Ovary (tissue), 9 donors: ENCODE measurements around the gene UFD1. TPM values are rescaled to one million over a fixed set of nuclear protein-coding genes. Genes with fewer than 3 reads are reported as not detected.
A peak's percentile ranks its signal among the peaks of the same experiment; 100 is the strongest.

Experiments used
- DNase-seq, 5 donors: peaks; one replicate each; pipeline ENCODE4 v3.0.0-alpha.2; 2019 to 2020
- H3K27ac ChIP-seq, 2 donors: fragments of 200-600 bp; one replicate each; pipeline versions ENCODE4 v1.5.1 to v1.8.0; 2019 to 2022
- H3K27me3 ChIP-seq: fragments of 200-600 bp; one replicate; pipeline ENCODE4 v1.8.0; 2022
- H3K36me3 ChIP-seq: fragments of 200-600 bp; sonication (generic); one replicate; pipeline ENCODE4 v1.5.1; 2019
- H3K4me1 ChIP-seq: one replicate; pipeline ENCODE4 v1.8.1; 2013; ENCODE audit warnings: mild to moderate bottlenecking, moderate library complexity; ENCODE audit not compliant: insufficient read depth
- H3K4me3 ChIP-seq: fragments of 200-600 bp; sonication (generic); one replicate; pipeline ENCODE4 v1.5.1; 2017
- H3K9me3 ChIP-seq, 2 donors: fragments of 200-600 bp in 1 of 2; sonication (generic) in 1 of 2; one replicate each; pipeline versions ENCODE4 v1.5.1 to v1.8.1; 2013 to 2019; ENCODE audit warnings: mild to moderate bottlenecking in 1 of 2, moderate library complexity in 1 of 2
- EP300 ChIP-seq: sonication (generic); formaldehyde crosslinking; IDR thresholded peaks from one replicate; pipeline ENCODE4 v1.6.1; 2017; ENCODE audit warnings: antibody characterized with exemption
- POLR2A ChIP-seq: fragments of 450-650 bp; IDR thresholded peaks from one replicate; pipeline ENCODE4 v1.6.1; 2017; ENCODE audit warnings: antibody characterized with exemption, mild to moderate bottlenecking, moderate library complexity
- WGBS, 3 donors: extraction: QIAGEN DNeasy Blood & Tissue Kit in 1 of 3; methylation state at CpG; one replicate each; pipeline versions ENCODE4 v1.1.5 to v1.1.7; 2013 to 2017; 5-methylcytosine and 5-hydroxymethylcytosine counted together
- intact Hi-C, 4 donors: fragments of 100-400 bp; cut with DNase I; formaldehyde crosslinking; loops; one replicate each; pipeline versions ENCODE4 v1.11.0 to v1.15.1; 2022 to 2023
- polyA plus RNA-seq, 2 donors: library from polyadenylated mRNA; stranded (reverse); fragments of 200-250 nt in 1 of 2; fragments of 350-450 nt in 1 of 2; fragmentation: Illumina TruSeq in 1 of 2; extraction: RNeasy Lipid Tissue Mini Kit (QIAGEN cat#74804) in 1 of 2; gene quantifications; one replicate each; pipeline ENCODE4 v1.2.3, GENCODE V29; 2013 to 2014
- total RNA-seq, 7 donors: library from RNA; depleted of rRNA in 2 of 7; stranded (reverse); fragments of >200 nt in 2 of 7; fragmentation: NEBNext Ultra II Directional in 3 of 7; extraction: Animal tissue kit (Norgen Biotek cat#: 25700) in 3 of 7; gene quantifications; one replicate each; pipeline versions ENCODE4 v1.1.0 to v1.2.4, GENCODE V29; 2016 to 2023
- TF ChIP-seq, protein P1 (sequence below), 3 donors: fragments of 450-650 bp in 2 of 3; fragments of 200-600 bp in 1 of 3; IDR thresholded peaks; one replicate each; pipeline versions ENCODE4 v1.5.1 to v1.8.0; 2016 to 2022; ENCODE audit warnings: antibody characterized with exemption in 3 of 3, mild to moderate bottlenecking in 1 of 3
- donor health status: DM: no; HTN: no; CAD: no; lungs with moderate emphysema.
- donor health status: DM: no; HTN: no; CAD: no.
- donor health status: Bipolar disorder and iron deficiency.
- donor health status: DM: yes; HTN: yes; CAD: no.
- donor health status: DM: no; HTN: no; CAD: no.
- donor health status: DM: yes; HTN: yes; CAD: no.

Gene UFD1
- total and polyA plus RNA-seq, 9 donors: 19.9 to 84.5 (median 34.1) TPM

DNA sequence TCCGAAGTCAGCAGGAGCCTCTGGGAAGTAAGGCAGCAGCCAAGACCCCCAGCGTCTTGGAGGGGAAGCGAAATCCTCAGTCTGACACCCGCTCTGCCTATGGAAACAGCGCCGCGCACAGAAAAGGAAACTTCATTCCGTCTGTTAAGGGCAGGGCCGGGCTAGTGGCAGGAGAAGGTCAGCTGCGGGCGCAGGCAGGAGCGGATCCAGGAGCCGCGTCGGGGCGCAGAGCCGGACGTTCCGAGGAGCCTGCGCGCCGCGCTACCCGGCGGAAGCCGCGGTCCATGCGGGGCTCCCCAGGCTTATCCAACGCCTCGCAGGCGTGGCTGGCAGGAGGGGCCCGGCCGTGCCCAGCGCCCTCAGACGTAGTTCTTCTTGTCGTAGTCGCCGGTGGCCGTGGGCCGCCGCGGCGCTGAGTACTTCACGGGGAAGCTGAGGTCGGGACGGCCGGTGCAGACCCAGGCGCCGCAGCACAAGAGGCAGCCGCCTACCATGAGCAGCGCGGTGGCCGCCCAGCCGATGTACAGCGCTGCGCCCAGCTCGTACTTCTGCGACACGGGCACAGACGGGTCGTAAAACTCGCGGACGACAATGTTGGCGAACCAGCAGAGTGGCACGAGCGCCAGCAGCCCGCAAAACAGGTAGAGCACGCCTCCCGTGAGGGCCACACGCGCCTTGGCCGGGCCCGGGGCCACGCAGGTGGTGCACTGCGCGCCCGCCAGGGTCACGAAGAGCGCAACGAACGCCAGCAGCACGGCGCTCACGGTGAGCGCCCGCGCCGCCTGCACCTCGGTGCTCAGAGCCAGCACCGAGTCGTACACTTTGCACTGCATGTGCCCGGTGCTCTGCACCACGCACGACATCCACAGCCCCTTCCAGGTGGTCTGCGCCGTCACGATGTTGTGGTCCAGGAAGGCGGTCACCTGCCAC lies 44.5 kb upstream of the UFD1 start:
- TF ChIP-seq, protein P1, sequence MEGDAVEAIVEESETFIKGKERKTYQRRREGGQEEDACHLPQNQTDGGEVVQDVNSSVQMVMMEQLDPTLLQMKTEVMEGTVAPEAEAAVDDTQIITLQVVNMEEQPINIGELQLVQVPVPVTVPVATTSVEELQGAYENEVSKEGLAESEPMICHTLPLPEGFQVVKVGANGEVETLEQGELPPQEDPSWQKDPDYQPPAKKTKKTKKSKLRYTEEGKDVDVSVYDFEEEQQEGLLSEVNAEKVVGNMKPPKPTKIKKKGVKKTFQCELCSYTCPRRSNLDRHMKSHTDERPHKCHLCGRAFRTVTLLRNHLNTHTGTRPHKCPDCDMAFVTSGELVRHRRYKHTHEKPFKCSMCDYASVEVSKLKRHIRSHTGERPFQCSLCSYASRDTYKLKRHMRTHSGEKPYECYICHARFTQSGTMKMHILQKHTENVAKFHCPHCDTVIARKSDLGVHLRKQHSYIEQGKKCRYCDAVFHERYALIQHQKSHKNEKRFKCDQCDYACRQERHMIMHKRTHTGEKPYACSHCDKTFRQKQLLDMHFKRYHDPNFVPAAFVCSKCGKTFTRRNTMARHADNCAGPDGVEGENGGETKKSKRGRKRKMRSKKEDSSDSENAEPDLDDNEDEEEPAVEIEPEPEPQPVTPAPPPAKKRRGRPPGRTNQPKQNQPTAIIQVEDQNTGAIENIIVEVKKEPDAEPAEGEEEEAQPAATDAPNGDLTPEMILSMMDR (IDR thresholded peaks at IDR 0.05): no peak
- TF ChIP-seq POLR2A (no peak), EP300 (no peak)
- Histone ChIP-seq H3K27ac (no peak overlapping the region), H3K27me3 (no peaks in the 10 kb centered on the region), H3K4me3 (peak overlapping the region; percentile 20), H3K4me1 (no peaks in the 10 kb centered on the region), H3K9me3 (no peaks in the 10 kb centered on the region), H3K36me3 (no peaks in the 10 kb centered on the region)
- no peak for DNase-seq
- WGBS, 3 donors: 1 to 2% (median 1%) methylated on average over 90 to 99 of the region's 99 CpGs
- intact Hi-C loops: no loop called here

DNA sequence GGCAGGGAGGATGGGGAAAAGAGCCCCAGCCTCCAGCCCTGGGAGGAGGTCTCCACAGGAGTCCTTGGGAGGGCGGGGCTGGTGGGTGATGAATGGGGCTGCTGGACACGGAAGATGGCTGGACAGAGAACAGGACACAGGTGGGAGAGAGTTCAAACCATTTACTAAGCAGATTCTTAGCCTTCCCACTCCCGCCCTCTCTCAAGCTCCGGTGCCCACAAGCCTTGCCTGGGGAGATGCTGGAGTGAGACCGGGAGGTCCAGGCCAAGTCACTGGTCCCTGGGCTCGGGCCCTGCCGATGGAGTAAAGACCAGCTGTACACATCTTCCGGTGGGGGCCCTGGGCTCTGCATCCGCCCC lies 43.9 kb upstream of the UFD1 start:
- intact Hi-C loops: no loop called here
- H3K36me3 ChIP-seq: no peaks in the 10 kb centered on the region
- WGBS, 3 donors: 15 to 30% (median 21%) methylated on average over 9 of the region's 9 CpGs
- no peak overlapping the region for H3K27ac ChIP-seq
- DNase-seq: no peak
- no peak for TF ChIP-seq POLR2A
- no peak for TF ChIP-seq EP300
- TF ChIP-seq, protein P1 (IDR thresholded peaks at IDR 0.05): no peak
- no peaks in the 10 kb centered on the region for H3K9me3 ChIP-seq
- no peaks in the 10 kb centered on the region for H3K4me1 ChIP-seq
- peak overlapping the region; percentile 20 for H3K4me3 ChIP-seq
- no peaks in the 10 kb centered on the region for H3K27me3 ChIP-seq

DNA sequence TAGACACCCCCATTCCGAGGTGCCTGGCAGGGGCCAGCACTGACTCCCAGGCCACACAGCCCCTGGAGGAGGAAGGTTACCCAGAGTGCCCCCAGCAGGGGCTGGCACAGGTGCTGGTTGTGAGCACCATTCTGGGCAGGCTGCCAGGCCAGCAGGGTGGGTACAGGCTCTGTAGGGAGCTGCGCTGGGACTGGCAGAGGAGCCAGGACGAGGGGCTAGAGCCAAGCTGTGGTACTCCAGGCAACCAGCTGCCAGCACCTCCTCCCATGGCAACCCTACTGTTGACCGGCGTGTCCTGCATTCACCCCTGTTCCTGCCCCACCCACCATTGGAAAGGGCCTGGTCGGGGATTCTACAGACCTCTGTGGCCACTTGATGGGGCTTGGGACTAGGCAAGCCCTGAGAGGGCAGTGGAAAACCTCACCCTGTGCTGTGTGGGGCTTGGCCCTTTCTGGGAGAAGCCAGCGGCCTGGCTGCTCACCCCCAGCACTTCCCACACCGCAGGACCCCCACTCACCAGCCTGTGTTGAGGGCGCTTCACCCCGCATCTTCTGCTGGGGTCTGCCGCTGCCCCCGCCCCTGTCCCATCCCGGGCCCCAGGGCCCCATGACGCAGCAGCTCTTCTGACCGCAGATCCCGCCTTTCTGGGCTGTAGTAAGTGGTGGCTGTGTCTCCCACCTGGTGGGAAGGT lies 43.3 kb upstream of the UFD1 start:
- WGBS, 3 donors: 58 to 73% (median 66%) methylated on average over 14 to 16 of the region's 16 CpGs
- intact Hi-C loops: no loop called here
- Histone ChIP-seq H3K4me1 (no peaks in the 10 kb centered on the region), H3K27ac (no peak overlapping the region), H3K9me3 (no peaks in the 10 kb centered on the region), H3K36me3 (no peaks in the 10 kb centered on the region), H3K4me3 (peak overlapping the region; percentile 11), H3K27me3 (no peaks in the 10 kb centered on the region)
- no peak for DNase-seq
- TF ChIP-seq EP300 (no peak), POLR2A (no peak)
- TF ChIP-seq, protein P1 (IDR thresholded peaks at IDR 0.05): no peak

DNA sequence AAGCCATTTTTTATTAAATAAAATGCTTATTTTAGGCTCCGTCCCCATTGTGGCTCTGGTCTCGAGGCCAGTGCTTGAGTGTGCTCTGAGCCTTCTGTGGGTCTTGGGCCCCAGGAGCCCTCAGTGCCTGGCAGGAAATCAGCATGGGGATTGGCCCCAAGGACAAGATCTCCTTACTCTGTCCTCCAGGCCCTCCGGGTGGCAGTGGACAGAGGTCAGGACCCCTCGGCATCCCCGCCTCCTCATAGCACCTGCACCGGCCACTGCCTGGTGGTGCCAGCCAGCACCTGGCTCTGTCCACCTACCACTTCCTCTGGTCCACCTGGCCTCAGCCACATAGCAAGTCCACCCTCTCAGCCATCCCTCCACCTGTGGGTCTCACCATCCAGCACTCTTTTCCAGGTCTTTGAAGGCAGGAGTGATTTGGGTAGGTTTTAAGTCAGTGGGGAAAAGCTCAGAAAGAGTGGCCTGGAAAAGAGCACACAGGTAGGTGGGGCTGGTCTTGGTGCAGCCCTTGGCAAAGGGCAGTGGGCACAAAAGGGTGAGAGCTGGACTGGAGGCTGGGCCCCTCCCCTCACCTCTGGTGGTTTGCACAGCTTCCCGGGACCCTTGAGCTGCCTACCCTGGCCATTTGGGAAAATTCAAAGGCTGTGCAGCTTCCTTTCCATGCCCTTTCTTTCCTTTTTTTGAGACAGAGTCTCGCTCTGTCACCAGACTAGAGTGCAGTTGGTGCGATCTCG lies 41.7 kb upstream of the UFD1 start:
- Histone ChIP-seq H3K4me1 (no peaks in the 10 kb centered on the region), H3K9me3 (no peaks in the 10 kb centered on the region), H3K4me3 (no peak overlapping the region), H3K36me3 (no peaks in the 10 kb centered on the region), H3K27ac (no peak overlapping the region), H3K27me3 (no peaks in the 10 kb centered on the region)
- no peak for DNase-seq
- intact Hi-C loops: no loop called here
- TF ChIP-seq EP300 (no peak), POLR2A (no peak)
- TF ChIP-seq, protein P1 (IDR thresholded peaks at IDR 0.05): no peak
- 91 to 94% (median 92%) methylated on average over 10 of the region's 10 CpGs for WGBS, 3 donors
